ENCODE measurements around the gene ARRB1.
A peak's percentile ranks its signal among the peaks of the same experiment; 100 is the strongest.

Gene ARRB1

GRCh38 chr11:75273411-75274391 lies 77.8 kb downstream of the ARRB1 start:
- peak; percentile 47 for DNase-seq

- DNase-seq: peak; percentile 32
Measured at GRCh38 chr11:75272821-75273301, 78.6 kb downstream of the ARRB1 start.

DNA sequence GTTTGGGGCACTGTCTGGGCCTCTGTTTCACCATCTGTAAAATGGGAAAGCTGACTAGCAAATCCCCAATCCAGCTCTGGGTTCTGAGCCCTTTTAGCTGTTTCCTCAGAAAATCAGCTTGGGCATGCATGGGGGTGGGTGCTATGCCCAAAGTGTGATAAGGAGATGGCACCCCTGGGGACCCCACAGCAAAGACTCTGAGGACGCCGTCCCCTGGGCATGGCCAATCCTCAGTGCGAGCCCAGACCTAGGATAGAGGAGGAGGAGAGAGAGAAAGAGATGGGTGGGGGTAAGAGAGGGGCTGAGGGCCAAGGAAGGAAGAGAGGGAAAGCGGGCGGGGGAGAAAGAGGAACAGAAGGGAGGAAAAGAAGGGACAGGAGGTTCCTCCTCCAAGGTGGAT lies 79.1 kb downstream of the ARRB1 start:
- DNase-seq: peak; percentile 3

GRCh38 chr11:75271730-75272129 lies 79.7 kb downstream of the ARRB1 start:
- DNase-seq: no peak

- DNase-seq: no peak
Measured at GRCh38 chr11:75270896-75271418, 80.5 kb downstream of the ARRB1 start.

DNA sequence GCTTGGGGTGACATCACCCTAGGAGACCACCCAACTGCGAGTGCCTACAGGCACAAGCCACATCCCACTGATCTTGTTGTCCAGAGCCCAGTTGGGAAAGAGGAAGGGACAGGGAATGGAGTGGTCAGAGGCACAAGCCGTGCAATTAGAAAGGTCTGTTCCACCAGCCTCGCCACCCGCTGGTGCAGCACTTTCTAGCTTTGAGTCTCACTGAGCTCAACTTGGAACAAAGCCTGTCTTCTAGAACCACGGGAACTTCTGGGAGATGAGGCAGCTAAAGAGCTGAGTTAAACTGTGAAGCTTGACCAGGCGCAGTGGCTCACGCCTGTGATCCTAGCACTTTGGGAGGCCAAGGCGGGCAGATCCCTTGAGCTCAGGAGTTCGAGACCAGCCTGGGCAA lies 81.6 kb downstream of the ARRB1 start:
- DNase-seq: no peak

- DNase-seq: no peak
Measured at GRCh38 chr11:75269367-75269660, 82.1 kb downstream of the ARRB1 start.

DNA sequence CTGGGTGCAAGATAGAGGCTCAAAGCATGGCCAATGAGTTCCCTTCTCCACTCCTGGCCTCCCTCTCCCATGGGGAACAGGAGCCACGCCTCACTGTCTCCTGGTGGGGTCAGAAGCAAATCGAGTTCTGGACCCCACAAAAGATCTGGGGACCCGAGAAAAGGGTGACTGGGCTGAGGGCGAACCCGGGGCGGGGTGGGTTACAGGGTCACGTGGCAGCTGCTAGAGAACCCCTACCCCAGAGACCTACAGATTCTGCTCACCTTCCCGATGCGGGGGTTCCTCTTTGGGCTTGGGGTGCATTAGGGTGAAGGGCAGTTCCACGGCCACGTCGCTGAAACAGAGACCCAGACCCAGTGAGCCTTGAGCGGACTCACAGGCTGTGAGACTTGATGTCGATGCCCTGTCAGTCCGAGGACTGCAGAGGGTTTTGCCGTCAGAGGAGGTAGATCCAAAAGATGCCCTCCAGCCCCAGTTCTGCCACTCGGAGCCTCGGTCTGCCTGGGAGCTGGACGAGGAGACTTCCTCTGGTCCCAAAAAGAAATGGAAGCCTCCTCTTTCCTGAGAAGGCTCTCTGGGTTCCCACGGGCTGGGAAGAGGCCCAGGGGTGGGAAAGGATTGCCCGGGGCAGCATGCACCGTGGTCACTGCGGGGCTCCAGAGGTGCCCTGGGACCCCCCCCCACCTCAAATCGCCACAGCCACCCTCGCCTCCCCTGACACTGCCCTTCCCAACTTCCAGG lies 82.7 kb downstream of the ARRB1 start:
- no peak for DNase-seq

DNA sequence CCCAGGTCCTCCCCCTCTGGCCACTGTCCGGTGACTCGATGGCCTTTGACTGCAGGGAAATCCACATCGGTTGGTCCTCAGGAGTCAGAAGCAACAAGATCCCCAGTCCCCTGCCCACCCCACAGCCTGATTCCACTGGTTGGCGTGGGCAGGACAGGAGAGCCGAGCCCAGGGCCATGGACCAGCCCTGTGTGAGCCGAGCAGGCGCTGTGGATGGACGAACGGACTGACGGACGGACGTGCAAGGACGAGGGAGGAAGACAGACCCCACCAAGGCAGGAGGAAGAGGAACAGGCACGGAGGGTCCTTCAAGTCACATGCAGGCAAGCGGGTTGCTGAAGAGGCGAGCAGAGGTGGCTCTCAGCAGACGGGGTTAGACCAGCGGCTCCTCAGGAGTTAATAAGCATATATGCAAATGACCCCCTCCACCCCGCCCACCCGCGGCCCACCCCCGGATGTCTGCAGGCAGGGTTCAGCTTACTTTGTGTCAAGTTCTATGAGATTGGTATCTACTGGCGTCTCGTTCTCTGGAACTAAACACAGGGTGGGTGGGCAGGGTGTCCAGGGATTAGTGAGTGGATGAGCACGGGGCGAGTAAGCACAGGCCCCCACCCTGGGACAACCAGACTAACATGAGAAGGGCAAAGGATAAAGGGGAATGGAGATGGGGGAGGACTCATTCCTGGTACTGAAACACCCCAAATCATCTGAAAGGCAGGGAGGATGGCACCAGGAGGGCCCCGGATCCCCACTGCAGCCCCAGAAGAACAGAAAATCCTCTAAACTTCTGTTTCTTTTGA lies 84.1 kb downstream of the ARRB1 start:
- no peak for DNase-seq

GRCh38 chr11:75265851-75266531 lies 85.5 kb downstream of the ARRB1 start:
- no peak for DNase-seq

DNA sequence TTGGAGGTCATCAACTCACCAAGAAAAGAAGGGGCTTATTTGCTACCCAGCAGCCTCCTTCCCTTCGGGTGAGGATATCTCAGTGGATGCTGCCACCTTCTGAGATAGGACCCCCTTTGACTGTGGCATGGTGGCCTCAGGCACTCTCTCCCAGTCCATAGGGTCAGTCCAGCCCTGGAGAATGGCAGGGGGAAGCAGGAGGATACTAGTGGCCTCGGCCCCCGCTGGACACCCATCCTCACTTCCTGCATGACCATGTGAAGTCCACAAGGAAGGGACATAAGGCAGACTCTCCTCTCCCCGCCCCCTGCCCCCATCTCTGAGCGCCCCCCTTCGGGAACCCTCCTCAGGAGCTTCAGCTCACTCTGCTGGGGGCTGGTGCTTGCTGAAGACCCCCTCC lies 86.5 kb downstream of the ARRB1 start:
- DNase-seq: no peak

DNA sequence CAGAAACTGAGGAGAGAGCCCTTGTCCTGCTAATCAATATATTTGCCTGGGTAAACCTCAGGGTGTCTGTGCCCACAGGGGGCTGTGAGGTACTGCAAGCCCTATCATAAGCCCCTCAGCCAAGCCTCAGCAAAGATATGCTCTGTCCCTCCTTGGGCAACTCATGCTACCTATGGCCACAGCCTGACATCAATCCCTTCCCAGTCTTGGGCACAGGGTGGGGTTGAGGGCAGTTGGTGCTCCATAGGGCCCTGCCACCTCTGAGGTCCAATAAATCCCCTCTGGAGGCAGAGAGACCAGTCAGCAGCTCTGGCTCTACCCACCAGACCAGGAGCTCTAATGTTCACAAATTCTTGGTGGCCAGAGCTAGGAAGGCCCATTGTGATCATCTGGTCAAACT lies 87.1 kb downstream of the ARRB1 start:
- DNase-seq: no peak

DNA sequence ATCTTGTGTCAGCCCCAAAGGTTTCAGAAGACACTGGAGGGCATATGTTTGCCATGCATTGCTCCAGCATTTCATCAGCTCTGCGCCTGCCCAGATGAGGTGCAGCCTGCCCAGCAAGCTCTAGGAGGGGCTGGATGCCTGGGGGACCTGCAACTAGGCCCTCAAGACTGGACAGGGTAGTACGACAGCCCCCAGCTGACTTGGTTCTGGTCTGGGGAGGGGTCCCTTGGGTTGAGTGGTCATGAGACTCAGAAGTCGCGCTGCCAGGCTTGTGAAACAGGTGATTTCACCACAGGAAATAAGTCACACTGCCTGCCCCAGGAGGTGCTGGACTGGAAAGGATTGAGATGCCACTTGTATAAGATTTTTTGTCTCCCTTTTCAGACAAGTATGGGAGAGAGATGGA lies 87.5 kb downstream of the ARRB1 start:
- DNase-seq: no peak

GRCh38 chr11:75262961-75263852 lies 88.3 kb downstream of the ARRB1 start:
- DNase-seq: no peak

GRCh38 chr11:75262436-75262835 lies 89.0 kb downstream of the ARRB1 start:
- DNase-seq: no peak

GRCh38 chr11:75261902-75262361 lies 89.5 kb downstream of the ARRB1 start:
- no peak for DNase-seq

DNA sequence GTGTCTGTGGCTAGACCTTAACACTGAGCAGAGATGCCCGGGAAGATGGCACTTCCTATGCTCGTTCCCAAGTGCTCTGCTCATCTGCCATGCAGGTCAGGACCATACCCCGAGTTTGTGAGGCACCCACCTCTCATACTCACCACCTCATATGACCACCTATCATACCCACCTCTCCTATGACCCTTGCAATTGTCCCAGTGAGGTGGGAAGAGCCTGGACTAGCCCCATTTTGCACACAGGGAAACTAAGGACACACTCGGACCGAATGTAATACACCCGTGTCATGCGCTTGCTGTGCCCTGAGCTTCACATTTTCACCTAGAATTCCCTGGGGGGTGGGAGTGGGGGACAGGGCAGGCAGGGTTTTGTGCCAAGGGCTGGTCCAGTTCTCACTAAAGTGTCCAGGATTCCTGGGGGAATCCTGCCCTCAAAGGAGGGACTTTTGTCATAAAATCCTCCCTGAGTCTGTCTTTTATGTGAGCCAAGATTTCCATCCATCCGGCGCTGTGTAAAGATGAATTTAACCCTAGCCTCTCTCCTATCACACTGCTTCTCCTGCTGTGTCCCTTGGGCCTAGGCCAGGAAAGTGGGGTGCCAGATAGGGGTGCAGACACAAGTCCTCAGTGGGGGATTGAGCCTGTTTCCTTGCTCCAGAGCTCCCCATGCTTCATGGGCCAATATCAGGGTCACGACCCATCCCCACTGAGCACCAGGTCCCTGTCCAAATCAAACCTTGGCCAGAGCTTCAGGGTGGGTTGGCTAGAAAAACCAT lies 90.9 kb downstream of the ARRB1 start:
- DNase-seq: no peak

DNA sequence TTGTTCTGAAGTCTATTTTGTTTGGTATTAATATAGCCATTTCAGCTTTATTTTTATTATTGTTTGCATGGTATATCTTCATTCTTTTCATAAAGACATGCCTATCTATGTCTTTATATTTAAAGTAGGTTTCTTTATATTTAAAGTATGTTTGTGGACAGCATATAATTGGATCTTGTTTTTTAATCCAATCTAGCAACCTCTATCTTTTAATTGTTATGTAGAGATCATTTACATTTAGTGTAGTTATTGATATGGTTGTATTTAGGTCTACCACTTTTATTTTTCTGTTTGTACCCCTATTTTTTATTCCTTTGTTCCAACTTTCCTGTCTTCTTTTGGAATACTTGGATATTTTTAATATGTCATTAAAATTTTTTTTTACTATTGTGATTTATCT lies 97.1 kb downstream of the ARRB1 start:
- no peak for DNase-seq

DNA sequence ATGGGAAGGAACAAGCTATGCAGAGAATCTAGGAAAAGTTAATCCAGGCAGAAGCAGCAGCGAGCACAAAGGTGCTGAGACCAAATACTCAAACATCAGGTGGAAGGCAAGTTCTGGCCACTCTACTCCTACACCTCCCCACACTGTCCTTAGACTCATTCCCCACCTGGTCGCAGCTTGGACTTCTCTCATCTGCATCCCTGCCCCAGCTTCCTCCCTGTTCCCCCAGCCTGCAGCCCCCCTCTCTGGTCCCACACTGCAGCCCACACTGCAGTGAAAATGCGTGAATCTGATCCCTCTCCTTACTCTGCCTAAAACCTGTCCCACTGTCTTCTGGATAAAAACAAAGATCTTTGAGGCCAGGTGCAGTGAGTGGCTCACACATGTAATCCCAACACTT lies 101.8 kb downstream of the ARRB1 start:
- DNase-seq: peak; percentile 29

DNA sequence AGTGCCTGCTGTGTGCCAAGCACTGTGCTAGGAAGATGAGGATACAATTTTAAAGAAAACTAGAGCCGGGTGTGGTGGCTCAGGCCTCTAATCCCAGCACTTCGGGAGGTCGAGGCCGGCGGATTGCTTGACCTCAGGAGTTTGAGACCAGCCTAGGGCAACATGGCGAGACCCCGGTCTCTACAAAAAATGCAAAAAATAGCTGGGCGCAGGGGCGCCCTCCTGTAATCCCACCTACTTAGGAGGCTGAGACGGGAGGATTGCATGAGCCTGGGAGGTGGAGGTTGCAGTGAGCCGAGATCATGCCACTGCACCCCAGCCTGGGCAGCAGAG lies 102.6 kb downstream of the ARRB1 start:
- no peak for DNase-seq
